Measurements from ENCODE around the gene BPIFA2.

GRCh38 chr20:33165416-33166055 is 2.4 kb upstream of the BPIFA2 start:
- no peak for TF ChIP-seq CTCF (IDR thresholded peaks at IDR 0.05)
- no peak for TF ChIP-seq POLR2AphosphoS5 (IDR thresholded peaks at IDR 0.05)
- no peak for TF ChIP-seq POLR2A (IDR thresholded peaks at IDR 0.05)
